Endothelial cell of hepatic sinusoid (primary cell): ENCODE measurements around the gene EGF.

Source experiments
- in situ Hi-C: cut with HindIII; loops from 2 replicates; pipeline ENCODE4 v1.10.0; 2017; ENCODE audit warnings: low sequenced_read_pairs

The EGF gene

DNA sequence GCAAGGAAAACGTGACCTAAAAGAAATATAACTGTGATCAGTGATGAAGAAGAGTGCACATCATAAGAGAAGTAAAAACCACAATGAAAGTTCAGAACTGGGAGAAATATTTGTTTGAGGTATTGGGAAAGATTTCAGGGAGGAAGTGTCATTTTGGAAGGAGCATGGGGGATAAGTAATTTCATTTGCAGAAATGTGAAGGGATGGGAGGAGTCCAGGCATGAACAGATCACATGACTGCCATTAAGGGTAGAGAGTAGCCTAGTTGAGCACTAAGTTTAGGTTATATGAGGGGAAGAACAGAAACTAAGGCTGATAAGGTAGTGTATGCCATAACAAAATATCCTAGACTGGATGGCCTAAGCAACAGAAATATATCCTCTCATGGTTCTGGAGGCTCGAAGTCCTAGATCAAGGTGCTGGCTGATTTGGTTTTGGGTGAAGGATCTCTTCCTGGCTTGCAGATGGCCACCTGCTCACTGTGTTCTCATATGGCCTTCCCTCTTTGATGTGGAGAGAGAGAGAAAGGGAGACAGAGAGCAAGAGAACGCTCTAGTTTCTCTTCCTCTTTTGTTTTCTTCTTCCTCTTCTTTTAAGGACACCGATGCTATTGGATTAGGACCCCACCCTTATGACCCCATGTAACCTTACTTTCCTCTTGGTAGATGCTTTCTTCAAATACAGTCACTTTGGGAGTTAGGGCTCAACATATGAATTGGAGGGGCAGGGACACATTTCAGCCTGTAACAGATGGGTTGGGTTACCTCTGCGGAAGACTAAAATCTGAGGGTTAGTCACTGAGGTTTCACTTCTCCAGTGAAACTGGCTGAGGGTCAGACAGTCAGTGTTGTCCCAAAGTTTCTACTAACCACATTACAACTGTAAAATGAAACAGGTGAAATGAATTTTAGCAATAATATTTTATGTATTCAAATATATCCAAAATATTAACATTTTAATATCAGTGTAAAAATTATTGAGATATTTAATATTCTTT, 77.9 kb downstream of the EGF start:
- in situ Hi-C loops = no loop called here

DNA sequence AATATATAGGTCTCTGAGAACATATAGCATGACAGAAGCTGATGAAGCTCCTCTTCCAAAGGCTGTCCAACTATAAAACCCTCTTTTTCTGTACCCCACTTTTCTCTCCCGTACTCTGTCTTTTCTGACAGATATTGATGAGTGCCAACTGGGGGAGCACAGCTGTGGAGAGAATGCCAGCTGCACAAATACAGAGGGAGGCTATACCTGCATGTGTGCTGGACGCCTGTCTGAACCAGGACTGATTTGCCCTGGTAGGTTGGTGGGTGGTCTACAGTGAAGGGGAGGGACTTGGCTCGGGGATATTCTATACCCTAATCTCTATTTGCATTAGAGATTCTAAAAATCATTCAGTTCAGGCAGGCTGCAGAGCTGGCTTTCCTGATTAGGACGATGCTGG, 80.4 kb downstream of the EGF start:
- in situ Hi-C loops = no loop called here

DNA sequence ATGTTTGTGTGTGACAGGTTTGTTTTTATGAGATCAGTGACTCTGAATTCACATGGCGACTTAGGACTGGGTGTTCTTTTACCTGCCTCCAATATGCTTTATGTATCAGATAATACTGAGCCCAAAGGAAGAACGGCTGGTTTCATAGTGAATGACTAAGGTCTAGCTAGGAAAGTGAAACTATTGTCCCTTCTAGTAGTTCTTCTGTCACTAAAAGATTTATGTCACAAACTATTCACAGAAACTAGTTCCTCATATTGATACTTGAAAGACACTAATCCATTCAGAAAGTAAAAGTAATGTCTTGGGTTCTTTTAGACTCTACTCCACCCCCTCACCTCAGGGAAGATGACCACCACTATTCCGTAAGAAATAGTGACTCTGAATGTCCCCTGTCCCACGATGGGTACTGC, 81.7 kb downstream of the EGF start:
- in situ Hi-C loops = no loop called here

DNA sequence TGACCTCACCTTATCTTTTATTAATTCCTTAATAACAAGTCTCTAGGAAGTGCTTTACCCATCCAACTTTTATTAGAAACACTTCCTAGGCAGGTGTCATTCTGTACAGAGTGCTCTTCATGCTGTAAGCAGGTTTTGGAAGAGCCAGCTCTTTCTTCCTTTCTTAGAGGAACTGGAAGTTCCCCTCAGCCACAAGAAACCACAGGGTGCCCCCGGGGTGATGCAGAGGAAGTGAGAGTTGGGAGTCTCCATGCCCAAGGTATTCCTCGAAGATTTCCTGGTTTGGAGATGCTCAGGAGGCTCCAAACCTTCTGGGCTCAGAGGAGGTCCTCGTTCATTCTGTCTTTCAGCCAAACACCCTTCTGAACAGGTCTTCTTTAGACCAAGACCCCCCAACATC, 83.8 kb downstream of the EGF start:
- in situ Hi-C loops = no loop called here

DNA sequence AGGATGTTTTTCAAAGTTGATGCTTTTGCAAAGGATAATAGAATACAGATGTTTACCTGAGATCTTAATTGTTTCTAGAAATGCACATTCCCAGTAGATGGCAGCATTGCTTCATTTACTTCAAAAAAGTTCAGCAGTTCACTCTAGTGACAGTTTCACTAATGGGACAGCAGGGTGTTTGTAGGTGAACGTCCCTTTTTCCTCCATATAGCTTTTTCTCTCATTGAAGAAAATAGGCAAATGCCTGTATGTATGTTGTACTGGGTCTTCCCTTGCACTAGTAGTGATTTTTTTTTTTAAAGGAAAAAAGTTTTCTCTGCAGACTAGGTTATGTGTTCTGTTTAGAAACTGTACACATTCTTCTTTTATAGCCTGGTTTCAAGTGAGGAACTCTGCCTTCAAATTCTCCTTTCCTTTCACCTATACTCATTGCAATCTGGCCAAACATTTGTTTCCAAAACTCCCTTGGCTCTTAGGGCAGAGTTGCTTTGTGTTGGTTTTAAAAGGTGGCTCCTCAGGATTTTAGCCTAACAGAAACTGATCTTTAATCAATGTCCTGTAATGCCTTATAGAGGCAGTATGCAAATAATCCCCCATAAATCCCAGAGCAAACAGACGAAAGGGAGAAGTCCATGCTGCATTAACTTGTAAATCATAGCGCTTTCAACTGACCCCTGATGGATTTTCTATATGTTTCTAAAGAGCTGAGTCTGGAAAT, 86.3 kb downstream of the EGF start:
- in situ Hi-C loops = no loop called here

DNA sequence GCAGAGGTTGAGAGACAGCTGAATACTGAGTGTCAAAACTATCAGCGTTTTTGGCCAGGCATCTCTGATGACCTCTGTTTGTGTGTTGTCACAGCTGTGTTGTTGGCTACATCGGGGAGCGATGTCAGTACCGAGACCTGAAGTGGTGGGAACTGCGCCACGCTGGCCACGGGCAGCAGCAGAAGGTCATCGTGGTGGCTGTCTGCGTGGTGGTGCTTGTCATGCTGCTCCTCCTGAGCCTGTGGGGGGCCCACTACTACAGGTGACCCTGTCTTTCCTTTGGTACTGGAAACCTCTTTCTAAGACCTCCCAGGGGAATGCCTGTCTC, 86.9 kb downstream of the EGF start:
- in situ Hi-C loops = no loop called here

DNA sequence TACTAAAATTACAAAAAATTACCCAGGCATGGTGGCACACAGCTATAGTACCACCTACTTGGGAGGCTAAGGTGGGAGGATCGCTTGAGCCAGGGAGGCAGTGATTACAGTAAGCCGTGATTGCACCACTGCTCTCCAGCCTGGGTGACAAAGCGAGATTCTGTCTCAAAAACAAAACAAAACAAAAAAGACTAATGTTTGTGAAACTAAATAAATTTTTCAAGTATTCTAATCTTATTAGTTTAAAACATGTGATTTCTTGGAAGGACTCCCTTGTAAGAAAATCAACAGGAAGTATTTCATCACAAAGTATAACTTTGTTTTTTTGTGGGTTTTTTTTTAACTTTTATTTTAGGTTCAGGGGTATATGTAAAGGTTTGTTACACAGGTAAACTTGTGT, 89.6 kb downstream of the EGF start:
- in situ Hi-C loops = no loop called here

DNA sequence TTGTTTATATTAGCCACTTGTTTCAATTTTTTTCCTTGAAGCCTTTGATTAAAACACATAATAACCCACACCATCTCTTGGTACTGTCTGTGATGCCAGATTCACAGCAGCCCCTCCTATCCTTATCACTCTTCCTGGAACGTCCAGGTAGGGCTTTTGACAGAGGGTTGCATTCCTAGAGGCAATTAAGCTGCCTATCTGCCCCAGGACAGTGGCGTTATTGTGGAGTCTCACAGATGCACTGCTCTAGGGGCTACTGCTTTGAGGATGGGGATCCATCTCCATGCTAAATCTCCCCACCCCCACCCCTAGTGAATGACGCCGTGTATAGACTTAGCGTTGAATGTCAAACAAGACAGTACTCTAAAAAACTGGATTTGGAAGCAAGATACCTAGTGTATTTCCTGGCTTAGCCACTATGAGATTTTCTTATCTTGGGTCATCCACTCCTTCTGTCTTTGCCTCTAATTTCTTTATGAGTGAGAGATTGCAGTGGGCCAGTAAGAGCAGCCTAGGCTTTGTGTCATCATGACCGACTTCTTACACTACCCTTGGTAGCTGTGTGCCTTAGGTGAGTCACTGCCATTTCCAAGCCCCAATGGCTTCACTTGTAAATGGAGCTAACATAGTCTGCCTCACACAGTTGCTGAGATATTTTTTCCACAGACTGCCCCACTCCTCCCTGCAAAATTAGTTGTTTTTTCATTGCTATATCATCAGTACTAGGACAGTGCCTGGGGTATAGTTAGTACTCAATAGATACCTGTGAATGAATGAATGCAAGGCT, 90.9 kb downstream of the EGF start:
- in situ Hi-C loops = no loop called here

DNA sequence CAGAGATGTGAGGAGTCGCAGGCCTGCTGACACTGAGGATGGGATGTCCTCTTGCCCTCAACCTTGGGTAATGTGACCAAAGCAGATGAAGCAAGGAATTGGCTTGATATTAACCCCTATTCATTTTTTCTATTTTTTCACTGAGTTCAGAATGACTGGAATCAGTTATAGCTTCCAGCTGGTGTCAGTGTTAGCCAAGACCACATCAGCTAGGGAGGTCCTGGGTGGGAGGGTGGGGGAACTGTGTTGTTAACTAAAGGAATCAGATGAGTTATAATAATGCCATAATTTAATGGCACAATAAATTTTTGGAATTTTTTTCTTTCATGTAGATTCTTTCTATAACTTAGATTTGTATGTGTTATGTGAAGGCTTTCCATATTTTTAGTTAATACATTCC, 91.9 kb downstream of the EGF start:
- in situ Hi-C loops = no loop called here

DNA sequence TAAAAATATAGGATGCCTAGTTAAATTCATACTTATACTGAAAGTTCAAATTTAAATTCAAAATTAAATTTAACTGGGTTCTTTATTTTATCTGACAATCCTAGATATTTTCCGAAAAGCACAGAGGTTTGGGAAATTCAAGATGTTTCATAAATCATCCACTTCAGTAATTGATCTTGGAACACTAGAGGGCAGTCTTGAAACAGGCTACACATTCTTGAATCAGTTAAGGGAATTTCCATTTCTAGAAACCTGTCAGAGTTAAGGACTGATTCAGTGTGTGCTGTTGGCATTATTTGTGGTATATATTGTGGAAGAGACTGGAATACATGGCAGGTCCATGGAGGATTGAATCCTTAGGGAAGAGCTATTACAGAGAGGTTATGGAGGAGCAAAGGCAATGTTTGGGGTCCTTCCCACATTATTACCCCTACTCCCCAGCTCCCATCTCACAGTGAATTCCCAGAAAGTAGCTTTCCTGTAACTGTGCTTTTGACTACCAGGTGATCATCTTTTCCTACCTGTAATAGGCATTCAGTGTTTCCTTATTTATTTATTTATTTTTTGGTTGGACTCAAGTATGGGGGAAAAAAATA, 92.9 kb downstream of the EGF start:
- in situ Hi-C loops = no loop called here

DNA sequence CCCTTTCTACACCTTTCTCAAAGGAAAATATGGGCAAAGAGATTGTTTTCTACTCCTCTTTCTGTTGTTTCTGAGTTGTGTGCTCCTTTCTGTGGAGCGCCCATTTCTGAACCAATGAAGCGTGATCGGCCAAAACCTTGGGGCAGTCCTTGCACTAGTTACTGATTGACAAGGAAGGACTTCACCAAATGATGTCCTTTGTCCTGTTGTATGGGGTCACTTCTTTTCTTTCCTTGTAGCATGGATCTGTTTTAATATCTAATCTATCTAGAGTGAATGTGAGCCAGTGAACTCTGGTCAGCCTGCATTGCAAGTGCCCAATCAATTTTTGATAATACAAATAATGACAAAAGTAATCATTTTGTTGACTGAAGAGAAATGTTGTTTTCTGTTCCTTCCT, 94.5 kb downstream of the EGF start:
- in situ Hi-C loops = no loop called here

DNA sequence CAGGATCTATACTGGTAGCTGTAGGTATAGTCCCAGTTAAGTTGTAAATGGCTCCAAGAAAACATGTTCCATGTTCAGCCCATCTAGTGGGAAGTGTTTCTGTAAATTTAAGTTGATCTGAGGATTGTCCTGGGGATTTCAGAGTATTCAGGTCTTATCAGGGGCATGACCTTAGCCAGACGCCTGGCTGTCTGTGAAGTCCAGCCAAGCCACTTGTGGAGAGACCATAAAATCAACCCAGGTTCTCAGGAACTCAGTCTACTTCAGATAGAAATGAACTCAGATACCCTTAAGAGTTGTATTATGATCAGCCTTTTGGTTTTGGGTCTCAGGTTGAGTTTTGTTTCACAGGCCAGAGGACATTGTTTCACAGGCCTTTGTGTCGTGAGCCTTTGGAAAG, 95.9 kb downstream of the EGF start:
- in situ Hi-C loops = no loop called here

DNA sequence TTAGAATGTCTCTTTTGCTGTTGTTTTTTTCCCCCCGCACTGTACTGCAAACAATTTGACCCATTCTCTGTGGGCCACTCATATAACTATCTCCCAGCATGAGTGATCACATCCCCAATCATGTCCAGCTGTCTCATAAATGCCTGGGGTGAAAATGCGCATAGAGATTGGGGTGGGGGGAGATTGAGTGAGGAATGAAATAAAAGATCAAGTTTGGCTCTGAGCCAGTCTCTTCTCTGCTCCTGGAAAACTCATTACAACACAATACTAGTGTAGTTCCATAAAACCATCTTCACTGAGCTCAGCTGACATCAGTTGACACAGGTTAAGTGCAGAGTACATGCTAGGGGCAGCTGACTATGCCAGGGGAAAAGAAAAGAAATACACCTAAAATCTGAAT, 96.9 kb downstream of the EGF start:
- in situ Hi-C loops = no loop called here

DNA sequence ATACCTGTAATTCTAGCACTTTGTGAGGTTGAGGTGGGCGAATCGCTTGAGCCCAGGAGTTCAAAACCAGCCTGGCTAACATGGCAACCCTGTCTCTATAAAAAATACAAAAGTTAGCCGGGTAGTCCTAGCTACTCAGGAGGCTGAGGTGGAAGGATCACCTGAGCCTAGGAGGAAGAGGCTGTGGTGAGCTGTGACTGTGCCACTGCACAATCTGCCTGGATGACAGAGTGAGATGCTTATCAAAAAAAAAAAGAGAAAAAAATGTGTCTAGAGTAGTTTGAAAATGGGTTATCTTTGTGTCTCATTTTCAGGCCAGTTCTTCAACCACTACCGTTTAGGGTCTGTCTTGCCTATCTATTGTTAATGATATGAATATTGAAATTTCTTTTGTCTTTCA, 98.1 kb downstream of the EGF start:
- in situ Hi-C loops = no loop called here

DNA sequence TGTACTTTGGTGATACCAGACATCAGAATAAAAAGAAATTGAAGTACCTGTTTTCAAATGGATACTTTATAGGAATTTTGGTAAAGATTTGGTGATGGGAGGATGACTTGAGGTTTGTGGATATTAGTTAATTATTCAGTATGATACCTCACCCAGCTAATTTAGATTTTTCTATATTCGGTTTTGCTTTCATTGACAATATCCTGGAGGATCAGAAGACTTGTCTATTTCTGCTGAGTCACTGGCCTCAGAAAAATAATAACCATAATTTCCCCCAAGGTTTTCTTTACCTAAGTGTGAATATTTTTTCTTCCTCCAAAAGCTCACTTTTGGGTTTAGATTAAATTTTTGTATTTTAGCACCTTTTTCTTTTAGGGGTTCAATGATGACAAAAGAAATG, 100.2 kb downstream of the EGF start:
- in situ Hi-C loops = no loop called here

DNA sequence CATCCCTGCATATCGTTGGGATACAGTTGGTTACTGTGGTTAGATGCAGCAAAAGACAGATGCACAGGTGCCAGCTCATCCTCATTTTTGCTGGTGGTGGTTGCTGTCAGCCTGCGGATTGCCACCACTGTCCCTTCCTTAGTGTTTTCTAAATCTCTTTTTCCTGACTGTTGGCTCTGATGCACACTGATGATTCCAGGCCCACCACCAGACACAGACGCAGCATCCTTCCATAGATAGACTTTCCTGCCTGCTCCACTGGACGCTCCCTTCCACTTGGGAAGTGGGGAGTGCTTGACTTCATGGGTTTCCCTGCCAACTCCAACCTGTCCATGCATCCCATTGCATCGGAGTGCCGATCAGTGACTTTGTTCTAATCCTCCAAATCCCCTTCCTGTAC, 101.5 kb downstream of the EGF start:
- in situ Hi-C loops = no loop called here

DNA sequence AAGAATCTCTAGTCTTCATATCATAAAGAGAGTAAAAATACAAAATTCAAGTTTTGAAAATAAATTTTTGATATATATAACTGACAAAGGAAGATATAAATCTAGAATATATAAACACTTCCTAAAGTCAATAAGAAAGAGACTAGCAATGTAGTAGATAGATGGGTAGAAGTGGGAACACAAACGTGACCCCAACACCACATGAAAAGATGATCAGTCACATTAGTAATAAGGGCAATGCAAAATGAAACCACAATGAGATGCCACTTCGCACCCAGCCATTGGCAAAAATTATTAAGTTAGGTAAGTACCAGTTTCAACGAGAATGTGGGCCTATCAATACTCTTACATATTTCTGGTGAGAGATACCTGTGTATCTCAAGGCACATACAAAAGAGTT, 106.5 kb downstream of the EGF start:
- in situ Hi-C loops = no loop called here

DNA sequence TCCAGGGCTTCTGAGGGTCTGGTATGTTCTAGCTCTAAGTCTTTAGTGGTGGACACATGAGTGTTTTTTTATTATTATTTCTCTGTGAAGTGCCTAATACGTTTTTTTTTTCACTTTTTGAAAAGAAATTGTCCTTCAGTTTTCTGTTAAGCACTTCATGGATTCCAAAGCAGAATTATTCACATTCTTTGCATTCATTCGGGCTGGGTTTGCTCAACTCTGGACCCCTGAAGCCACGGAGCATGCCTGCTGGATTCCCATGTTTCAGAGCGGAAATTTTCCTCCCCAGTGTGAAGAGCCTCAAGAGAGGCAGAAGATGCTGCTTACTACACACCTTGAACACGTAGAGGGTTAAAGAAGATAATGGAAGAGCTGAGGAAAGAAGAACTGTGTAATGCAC, 107.5 kb downstream of the EGF start:
- in situ Hi-C loops = no loop called here

DNA sequence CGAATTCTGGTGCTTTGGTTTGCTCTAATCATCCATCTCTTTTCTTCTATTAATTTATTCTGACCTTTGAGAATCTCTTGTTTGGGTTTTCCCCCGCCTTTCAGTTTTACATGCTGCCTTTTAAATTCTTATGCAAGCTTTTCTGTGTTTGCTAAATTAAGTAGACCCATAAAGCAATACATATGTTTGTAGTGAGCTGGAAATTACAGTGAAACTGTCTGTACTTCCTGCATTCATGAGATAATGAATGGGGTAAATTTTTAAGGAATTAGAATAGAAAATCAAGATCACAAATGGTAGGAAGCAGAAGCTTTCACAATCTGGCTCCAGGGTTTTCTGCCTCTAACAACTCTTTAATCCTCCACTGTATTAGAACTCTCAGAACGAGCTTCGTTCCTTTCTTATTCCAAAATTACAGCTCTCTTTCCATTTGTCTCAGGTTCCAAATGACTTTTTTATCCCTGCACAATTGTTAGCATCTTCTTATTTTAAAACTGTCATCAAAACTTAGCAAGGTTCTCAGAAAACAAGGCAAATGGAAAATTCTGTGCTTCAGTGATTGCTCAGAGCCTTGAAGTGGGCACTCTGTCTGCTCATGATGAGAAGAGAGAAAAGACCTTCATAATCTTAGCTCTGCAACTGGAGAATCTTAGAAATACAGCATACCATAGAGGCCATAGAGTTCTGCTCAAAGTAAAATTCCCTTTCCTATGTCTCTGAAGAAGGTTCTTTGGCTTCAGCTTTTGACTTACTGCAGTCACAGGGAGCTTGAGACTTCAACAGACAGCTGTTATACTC, 108.2 kb downstream of the EGF start:
- in situ Hi-C loops = no loop called here

DNA sequence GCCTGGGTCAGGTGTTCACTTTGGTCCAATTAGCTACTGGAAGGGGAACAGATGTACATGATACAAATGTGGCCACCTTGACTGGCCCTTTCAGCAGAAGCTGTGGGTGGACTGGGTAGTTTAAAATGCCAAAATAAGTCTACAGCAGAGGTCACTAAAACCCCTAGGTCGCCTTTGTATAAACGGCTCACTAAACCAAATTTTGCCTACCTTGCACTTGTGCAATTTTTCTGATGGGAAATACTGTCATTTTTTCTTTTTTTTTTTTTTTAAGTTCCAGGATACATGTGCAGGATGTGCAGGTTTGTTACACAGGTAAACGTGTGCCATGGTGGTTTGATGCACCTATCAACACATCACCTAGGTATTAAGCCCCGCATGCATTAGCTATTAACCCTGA, 109.8 kb downstream of the EGF start:
- in situ Hi-C loops = no loop called here
